Measurements from ENCODE around the gene TCF7L2. TPM values are rescaled to one million over a fixed set of nuclear protein-coding genes. Genes with fewer than 3 reads are reported as not detected.

TCF7L2 gene
- total and polyA plus RNA-seq, 2 donors (not counting 1 experiment from before 2014, with no cell fraction given): 3.4 to 5.0 TPM

DNA sequence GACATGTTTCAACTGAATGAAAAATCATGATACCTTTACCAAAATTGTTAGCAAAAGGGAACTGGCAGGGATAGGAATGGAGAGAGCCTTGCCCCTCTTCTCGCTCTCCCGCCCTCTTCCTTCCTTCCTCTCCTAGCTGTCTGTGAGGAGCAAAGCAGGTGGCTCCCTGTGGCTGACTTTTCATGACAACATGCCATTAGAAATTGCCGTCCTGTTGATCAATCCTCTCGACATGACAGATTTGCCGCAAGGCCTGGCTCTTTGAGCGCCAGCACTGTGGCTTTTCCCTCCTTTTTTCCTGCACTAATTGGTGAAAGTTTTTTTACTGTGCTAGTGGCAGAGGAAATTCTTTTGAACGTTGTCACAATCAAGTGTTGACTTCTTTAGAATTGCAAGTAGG lies 171.1 kb downstream of the TCF7L2 start:
- Histone ChIP-seq H3K79me2 (ENCODE audit: control insufficient read depth, insufficient read depth, low read length) (no peaks in the 10 kb centered on the region), H2AFZ (ENCODE audit: low read length) (no peak overlapping the region), H3K4me2 (ENCODE audit: extremely low read depth, insufficient read depth, low read length) (no peak overlapping the region), H3K4me3 (replicated peaks in 1 of 4; ENCODE audit: control extremely low read depth in 1 of 4, insufficient read depth in 1 of 4, low read depth in 3 of 4, low read length in 4 of 4) (no peak overlapping the region), H3K9ac (ENCODE audit: insufficient read depth, low read length) (no peak overlapping the region), H4K20me1 (ENCODE audit: control insufficient read depth, extremely low read depth, insufficient read depth, low read length) (no peaks in the 10 kb centered on the region), H3K9me3 (ENCODE audit: control insufficient read depth, insufficient read depth, low read depth, low read length) (no peaks in the 10 kb centered on the region), H3K27ac (ENCODE audit: insufficient read depth, low read length) (no peak overlapping the region), H3K27me3 (ENCODE audit: control insufficient read depth, insufficient read depth, low read length) (no peaks in the 10 kb centered on the region), H3K4me1 (ENCODE audit: control insufficient read depth, extremely low read depth, insufficient read depth, low read length) (no peaks in the 10 kb centered on the region), H3K36me3 (ENCODE audit: control insufficient read depth, insufficient read depth, low read length) (no peaks in the 10 kb centered on the region)
- TF ChIP-seq, protein P1, sequence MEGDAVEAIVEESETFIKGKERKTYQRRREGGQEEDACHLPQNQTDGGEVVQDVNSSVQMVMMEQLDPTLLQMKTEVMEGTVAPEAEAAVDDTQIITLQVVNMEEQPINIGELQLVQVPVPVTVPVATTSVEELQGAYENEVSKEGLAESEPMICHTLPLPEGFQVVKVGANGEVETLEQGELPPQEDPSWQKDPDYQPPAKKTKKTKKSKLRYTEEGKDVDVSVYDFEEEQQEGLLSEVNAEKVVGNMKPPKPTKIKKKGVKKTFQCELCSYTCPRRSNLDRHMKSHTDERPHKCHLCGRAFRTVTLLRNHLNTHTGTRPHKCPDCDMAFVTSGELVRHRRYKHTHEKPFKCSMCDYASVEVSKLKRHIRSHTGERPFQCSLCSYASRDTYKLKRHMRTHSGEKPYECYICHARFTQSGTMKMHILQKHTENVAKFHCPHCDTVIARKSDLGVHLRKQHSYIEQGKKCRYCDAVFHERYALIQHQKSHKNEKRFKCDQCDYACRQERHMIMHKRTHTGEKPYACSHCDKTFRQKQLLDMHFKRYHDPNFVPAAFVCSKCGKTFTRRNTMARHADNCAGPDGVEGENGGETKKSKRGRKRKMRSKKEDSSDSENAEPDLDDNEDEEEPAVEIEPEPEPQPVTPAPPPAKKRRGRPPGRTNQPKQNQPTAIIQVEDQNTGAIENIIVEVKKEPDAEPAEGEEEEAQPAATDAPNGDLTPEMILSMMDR (conservative IDR thresholded peaks at IDR 0.05 in 1 of 2, IDR thresholded peaks at IDR 0.05 in 1 of 2; ENCODE audit: low read depth in 1 of 2, low read length in 2 of 2): no peak
- TF ChIP-seq EZH2 (IDR thresholded peaks at IDR 0.05; ENCODE audit: low read length, missing control alignments): no peak
- no peak for DNase-seq (ENCODE audit: low read depth in 2 of 2)

DNA sequence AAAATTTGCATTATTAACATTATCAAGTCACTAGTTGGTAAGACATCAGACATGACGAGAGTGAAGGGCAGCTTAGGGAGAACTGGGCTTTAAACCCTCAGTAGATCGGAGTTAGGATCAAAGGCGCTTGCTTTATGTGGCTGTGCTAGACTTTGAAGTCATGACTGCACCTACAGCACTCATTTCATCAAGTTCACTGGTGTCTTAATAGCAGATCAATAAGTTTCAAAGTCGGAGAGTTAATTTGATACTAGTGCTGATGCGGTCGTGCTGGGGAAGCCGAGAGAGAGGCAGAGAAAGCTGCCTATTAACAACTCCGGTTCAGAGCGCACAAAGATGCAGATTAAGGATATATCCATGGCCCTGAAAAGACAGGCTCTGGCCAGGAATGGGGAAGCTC lies 172.9 kb downstream of the TCF7L2 start:
- no peak overlapping the region for H3K4me2 ChIP-seq (ENCODE audit: extremely low read depth, insufficient read depth, low read length)
- no peaks in the 10 kb centered on the region for H3K79me2 ChIP-seq (ENCODE audit: control insufficient read depth, insufficient read depth, low read length)
- H3K9ac ChIP-seq (ENCODE audit: insufficient read depth, low read length): no peak overlapping the region
- no peaks in the 10 kb centered on the region for H3K27me3 ChIP-seq (ENCODE audit: control insufficient read depth, insufficient read depth, low read length)
- no peaks in the 10 kb centered on the region for H3K36me3 ChIP-seq (ENCODE audit: control insufficient read depth, insufficient read depth, low read length)
- no peak for DNase-seq (ENCODE audit: low read depth in 2 of 2)
- TF ChIP-seq, protein P1 (conservative IDR thresholded peaks at IDR 0.05 in 1 of 2, IDR thresholded peaks at IDR 0.05 in 1 of 2; ENCODE audit: low read depth in 1 of 2, low read length in 2 of 2): no peak
- no peaks in the 10 kb centered on the region for H3K4me1 ChIP-seq (ENCODE audit: control insufficient read depth, extremely low read depth, insufficient read depth, low read length)
- H3K4me3 ChIP-seq (replicated peaks in 1 of 4; ENCODE audit: control extremely low read depth in 1 of 4, insufficient read depth in 1 of 4, low read depth in 3 of 4, low read length in 4 of 4): no peak overlapping the region
- no peak overlapping the region for H3K27ac ChIP-seq (ENCODE audit: insufficient read depth, low read length)
- H2AFZ ChIP-seq (ENCODE audit: low read length): no peak overlapping the region
- no peaks in the 10 kb centered on the region for H3K9me3 ChIP-seq (ENCODE audit: control insufficient read depth, insufficient read depth, low read depth, low read length)
- no peaks in the 10 kb centered on the region for H4K20me1 ChIP-seq (ENCODE audit: control insufficient read depth, extremely low read depth, insufficient read depth, low read length)

DNA sequence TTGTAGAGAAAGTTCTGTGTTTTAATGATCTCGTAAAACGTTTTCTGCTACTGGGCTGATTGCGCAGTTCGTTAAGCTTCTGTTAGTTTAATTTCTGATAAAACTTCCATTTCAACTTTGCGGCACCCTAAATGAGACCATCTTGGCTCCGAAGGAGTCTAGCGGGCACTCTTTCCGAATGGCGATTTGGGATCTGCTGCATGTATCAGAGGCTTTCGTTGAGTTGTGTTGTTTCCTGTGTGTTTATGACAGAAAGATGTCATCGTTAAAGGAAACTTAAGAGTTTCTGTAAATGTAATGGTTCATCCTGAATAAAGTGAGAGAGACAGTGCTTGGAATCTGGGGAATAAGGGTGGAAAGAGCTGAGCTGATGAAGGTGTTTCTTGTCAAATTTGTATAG lies 174.7 kb downstream of the TCF7L2 start:
- no peak overlapping the region for H3K9ac ChIP-seq (ENCODE audit: insufficient read depth, low read length)
- peaks cover 2% of the 10 kb centered on the region for H3K4me1 ChIP-seq (ENCODE audit: control insufficient read depth, extremely low read depth, insufficient read depth, low read length)
- no peaks in the 10 kb centered on the region for H3K79me2 ChIP-seq (ENCODE audit: control insufficient read depth, insufficient read depth, low read length)
- no peaks in the 10 kb centered on the region for H3K9me3 ChIP-seq (ENCODE audit: control insufficient read depth, insufficient read depth, low read depth, low read length)
- DNase-seq (ENCODE audit: low read depth in 2 of 2): no peak
- no peak overlapping the region for H3K4me2 ChIP-seq (ENCODE audit: extremely low read depth, insufficient read depth, low read length)
- no peak for TF ChIP-seq EZH2 (IDR thresholded peaks at IDR 0.05; ENCODE audit: low read length, missing control alignments)
- TF ChIP-seq, protein P1 (conservative IDR thresholded peaks at IDR 0.05 in 1 of 2, IDR thresholded peaks at IDR 0.05 in 1 of 2; ENCODE audit: low read depth in 1 of 2, low read length in 2 of 2): no peak
- no peaks in the 10 kb centered on the region for H3K27me3 ChIP-seq (ENCODE audit: control insufficient read depth, insufficient read depth, low read length)
- no peaks in the 10 kb centered on the region for H4K20me1 ChIP-seq (ENCODE audit: control insufficient read depth, extremely low read depth, insufficient read depth, low read length)
- H2AFZ ChIP-seq (ENCODE audit: low read length): no peak overlapping the region
- no peaks in the 10 kb centered on the region for H3K36me3 ChIP-seq (ENCODE audit: control insufficient read depth, insufficient read depth, low read length)
- no peak overlapping the region for H3K4me3 ChIP-seq (replicated peaks in 1 of 4; ENCODE audit: control extremely low read depth in 1 of 4, insufficient read depth in 1 of 4, low read depth in 3 of 4, low read length in 4 of 4)
- no peak overlapping the region for H3K27ac ChIP-seq (ENCODE audit: insufficient read depth, low read length)
